ENCODE data around the gene LDLRAP1. TPM values are rescaled to one million over a fixed set of nuclear protein-coding genes. Genes with fewer than 3 reads are reported as not detected.
A peak's percentile ranks its signal among the peaks of the same experiment; 100 is the strongest.

The LDLRAP1 gene
- total and polyA plus RNA-seq, 11 donors: 9.0 to 17.4 (median 13.3) TPM

DNA sequence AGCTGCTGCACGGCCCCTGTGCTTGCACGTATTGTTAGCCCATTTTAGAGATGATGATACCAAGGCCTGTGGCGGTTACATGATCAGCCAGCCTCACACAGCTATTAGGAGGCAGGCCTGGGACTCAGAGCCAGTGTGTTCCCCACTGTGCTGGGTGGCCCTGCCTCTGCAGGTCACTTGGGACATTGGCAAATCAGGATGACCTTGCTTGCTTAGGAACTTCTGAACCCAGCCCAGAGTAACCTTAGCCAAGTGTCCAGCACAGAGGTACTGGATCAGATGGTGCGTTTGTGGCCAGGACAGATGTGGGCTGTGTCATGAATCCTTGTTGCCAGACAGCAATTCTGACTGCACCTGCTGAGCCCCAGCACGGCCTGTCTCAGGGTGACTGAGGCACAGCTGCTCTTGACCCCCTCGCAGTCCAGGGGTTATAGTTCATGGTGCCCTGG, 28.1 kb downstream of the LDLRAP1 start:
- Histone ChIP-seq H3K27me3 (no peaks in the 10 kb centered on the region), H3K4me3 (no peak overlapping the region), H3K36me3 (peaks cover 0 to 3% (median 0%) of the 10 kb centered on the region in 9 donors), H3K4me1 (peaks cover 4 to 48% (median 28%) of the 10 kb centered on the region in 12 donors), H3K9me3 (no peaks in the 10 kb centered on the region), H3K27ac (no peak overlapping the region)
- intact Hi-C loops (cut with DNase I): no loop called here
- DNase-seq: no peak
- WGBS, 4 donors: 73 to 93% (median 88%) methylated on average over 4 to 6 of the region's 6 CpGs
- no peak for ATAC-seq
- TF ChIP-seq, protein P1, sequence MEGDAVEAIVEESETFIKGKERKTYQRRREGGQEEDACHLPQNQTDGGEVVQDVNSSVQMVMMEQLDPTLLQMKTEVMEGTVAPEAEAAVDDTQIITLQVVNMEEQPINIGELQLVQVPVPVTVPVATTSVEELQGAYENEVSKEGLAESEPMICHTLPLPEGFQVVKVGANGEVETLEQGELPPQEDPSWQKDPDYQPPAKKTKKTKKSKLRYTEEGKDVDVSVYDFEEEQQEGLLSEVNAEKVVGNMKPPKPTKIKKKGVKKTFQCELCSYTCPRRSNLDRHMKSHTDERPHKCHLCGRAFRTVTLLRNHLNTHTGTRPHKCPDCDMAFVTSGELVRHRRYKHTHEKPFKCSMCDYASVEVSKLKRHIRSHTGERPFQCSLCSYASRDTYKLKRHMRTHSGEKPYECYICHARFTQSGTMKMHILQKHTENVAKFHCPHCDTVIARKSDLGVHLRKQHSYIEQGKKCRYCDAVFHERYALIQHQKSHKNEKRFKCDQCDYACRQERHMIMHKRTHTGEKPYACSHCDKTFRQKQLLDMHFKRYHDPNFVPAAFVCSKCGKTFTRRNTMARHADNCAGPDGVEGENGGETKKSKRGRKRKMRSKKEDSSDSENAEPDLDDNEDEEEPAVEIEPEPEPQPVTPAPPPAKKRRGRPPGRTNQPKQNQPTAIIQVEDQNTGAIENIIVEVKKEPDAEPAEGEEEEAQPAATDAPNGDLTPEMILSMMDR (IDR thresholded peaks at IDR 0.05): no peak
- TF ChIP-seq POLR2A (IDR thresholded peaks at IDR 0.05): no peak

DNA sequence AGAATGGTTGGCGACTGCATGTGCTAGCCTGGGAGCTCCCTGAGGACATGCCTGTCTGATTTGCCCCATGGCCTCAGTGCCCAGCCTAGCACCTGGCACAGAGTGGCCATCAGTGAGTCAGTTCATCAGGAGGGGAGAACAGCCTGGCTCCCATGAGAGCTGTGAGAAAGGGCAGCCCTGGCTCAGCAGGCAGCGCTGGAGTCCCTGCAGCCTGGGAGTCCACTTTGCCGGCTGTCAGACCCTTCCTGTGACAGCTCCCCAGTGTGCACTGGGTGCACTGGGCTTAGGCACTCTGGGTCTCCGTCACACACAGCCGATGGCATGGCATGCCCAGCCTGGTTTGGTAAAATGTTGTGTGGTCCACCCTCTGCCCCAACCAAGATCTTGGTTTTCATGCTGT, 28.7 kb downstream of the LDLRAP1 start:
- Histone ChIP-seq H3K4me3 (no peak overlapping the region), H3K4me1 (peaks cover 3 to 42% (median 23%) of the 10 kb centered on the region in 12 donors), H3K9me3 (no peaks in the 10 kb centered on the region), H3K36me3 (peaks cover 0 to under 1% (median 0%) of the 10 kb centered on the region in 9 donors), H3K27me3 (no peaks in the 10 kb centered on the region), H3K27ac (no peak overlapping the region)
- intact Hi-C loops (cut with DNase I): no loop called here
- DNase-seq (no peak), ATAC-seq (no peak)
- TF ChIP-seq POLR2A (IDR thresholded peaks at IDR 0.05): no peak
- TF ChIP-seq, protein P1 (IDR thresholded peaks at IDR 0.05): no peak
- 68 to 82% (median 76%) methylated on average over 5 of the region's 5 CpGs for WGBS, 4 donors

DNA sequence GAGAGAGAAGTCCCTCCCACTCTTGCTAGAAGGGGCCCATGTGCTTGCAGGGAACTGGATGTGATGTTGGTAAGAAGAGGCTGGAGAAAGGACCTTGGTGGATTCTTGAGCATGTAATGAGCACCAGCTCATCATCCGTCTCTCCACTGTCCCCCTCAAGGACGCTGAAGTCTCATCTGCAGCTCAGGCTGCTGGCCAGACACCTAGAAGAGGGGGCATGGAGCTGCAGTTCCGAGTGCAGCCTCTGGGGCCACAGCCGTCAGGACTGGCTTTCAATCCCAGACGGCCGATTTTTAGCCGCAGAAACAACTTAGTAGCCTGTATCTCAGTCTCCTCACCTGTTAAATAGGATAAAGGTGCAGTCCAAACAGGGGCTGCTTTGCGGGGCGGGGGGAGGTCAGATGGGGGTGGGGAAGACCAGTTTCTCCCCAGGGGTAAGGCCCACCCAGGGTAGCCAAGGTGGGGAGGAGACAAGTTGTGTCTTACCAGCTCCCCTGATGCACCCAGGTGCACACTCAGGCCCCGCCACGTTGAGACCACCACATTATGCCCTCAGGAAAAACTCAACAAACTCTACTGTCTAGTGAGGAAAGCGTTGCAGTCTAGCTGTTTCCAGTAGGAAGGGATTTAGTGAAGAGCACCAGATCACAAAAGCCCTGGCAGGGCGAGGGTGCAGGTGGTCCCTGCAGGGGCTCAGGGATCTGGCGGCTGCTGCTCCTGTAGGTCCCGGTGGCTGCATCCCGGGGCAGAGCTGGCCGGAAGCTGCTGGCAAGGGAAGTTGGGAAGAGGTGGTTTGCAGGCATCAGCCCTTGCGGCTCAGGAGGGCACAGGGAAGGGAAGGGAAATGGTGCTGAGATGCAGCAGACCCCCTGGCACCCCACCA, 29.5 kb downstream of the LDLRAP1 start:
- H3K27ac ChIP-seq: no peak overlapping the region
- TF ChIP-seq, protein P1 (IDR thresholded peaks at IDR 0.05): peak; percentile 41 to 81 (median 62)
- TF ChIP-seq POLR2A (IDR thresholded peaks at IDR 0.05): no peak
- peaks cover 0 to 34% (median 16%) of the 10 kb centered on the region in 12 donors for H3K4me1 ChIP-seq
- H3K27me3 ChIP-seq: no peaks in the 10 kb centered on the region
- WGBS, 4 donors: 38 to 41% (median 39%) methylated on average over 14 to 18 of the region's 18 CpGs
- peak in 1 of 5 donors; percentile 11 for DNase-seq
- no peaks in the 10 kb centered on the region for H3K36me3 ChIP-seq
- intact Hi-C loops (cut with DNase I): no loop called here
- peak in 3 of 4 donors; percentile 25 to 51 (median 29) for ATAC-seq
- no peak overlapping the region for H3K4me3 ChIP-seq
- H3K9me3 ChIP-seq: no peaks in the 10 kb centered on the region

DNA sequence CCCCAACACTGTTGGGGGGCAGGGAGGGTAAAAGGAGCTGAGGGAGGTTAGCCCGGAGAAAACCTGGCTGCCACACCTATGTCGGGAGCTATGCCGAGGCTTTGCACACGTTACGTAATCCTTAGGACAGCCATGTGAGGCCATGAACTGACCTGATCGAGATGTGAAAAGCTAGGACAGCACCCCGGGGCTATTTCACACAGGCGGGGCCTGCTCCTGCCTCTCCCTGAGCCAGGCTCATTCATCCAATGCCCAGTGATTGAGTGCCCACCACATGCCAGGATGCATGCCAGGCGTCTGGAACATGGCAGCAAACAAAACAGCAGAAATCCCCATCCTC, 30.2 kb downstream of the LDLRAP1 start:
- Histone ChIP-seq H3K4me3 (no peak overlapping the region), H3K9me3 (no peaks in the 10 kb centered on the region), H3K27ac (no peak overlapping the region), H3K27me3 (no peaks in the 10 kb centered on the region), H3K4me1 (peaks cover 0 to 28% (median 10%) of the 10 kb centered on the region in 12 donors), H3K36me3 (no peaks in the 10 kb centered on the region)
- DNase-seq (no peak), ATAC-seq (no peak)
- WGBS, 4 donors: 76 to 85% (median 82%) methylated on average over 8 to 9 of the region's 9 CpGs
- intact Hi-C loops (cut with DNase I): no loop called here
- TF ChIP-seq, protein P1 (IDR thresholded peaks at IDR 0.05): no peak
- TF ChIP-seq POLR2A (IDR thresholded peaks at IDR 0.05): no peak

All from heart left ventricle (tissue), 16 donors.